Omental fat pad (tissue), 4 donors: ENCODE results near the gene SIK2. TPM values are rescaled to one million over a fixed set of nuclear protein-coding genes. Genes with fewer than 3 reads are reported as not detected.
A peak's percentile ranks its signal among the peaks of the same experiment; 100 is the strongest.

Experiments used
- ATAC-seq: fragments of 150-250 bp; one replicate; pipeline ENCODE4 v1.9.1; 2016; ENCODE audit warnings: mild to moderate bottlenecking, moderate library complexity; ENCODE audit not compliant: low FRiP score
- DNase-seq: peaks from one replicate; pipeline ENCODE4 v3.0.0-alpha.2; 2019; ENCODE audit warnings: low spot score
- CTCF ChIP-seq, 3 donors: fragments of 450-650 bp; IDR thresholded peaks; one replicate each; pipeline ENCODE4 v1.5.1; 2016 to 2017; ENCODE audit warnings: antibody characterized with exemption in 3 of 3, mild to moderate bottlenecking in 3 of 3, moderate library complexity in 2 of 3
- total RNA-seq, 4 donors: library from RNA; depleted of rRNA; stranded (reverse); fragments of >200 nt; gene quantifications; one replicate each; pipeline ENCODE4 v1.1.0, GENCODE V29; 2016

The SIK2 gene
- total RNA-seq, 4 donors from 2014 or later, result 27.3 to 111 (median 73.6) TPM

- no peak for TF ChIP-seq CTCF (IDR thresholded peaks at IDR 0.05)
- DNase-seq, result no peak
- no peak for ATAC-seq
Observed at GRCh38 chr11:111675891-111676290, 73.6 kb downstream of the SIK2 start.

DNA sequence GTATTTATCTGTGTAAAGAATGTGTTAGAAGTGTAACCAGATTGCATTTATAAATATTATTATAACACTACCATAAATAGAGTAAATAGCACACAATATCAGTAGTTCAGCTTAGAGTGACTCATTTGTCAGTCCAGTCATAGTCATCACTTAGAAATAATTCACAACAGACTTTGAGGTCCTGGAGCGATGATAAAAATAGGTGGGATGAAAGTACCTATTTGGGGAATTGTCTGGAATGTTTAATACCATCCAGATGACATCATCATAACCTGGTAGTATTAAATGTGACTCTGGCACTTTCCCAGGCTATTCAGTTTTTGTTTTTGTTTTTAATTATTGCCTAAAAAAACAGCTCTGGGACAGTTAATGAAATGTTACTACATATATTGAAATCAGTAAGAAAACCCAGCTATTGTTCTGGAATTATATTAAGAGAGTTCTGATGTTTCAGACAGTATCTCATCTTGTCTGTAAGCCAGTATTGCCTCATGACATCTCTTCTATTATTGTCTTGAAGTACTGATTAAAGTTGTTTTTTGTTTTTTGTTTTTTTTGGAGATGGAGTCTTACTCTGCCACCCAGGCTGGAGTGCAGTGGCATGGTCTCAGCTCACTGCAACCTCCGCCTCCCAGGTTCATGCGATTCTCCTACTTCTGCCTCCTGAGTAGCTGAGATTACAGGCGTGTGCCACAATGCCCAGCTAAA, 74.8 kb downstream of the SIK2 start:
- no peak for TF ChIP-seq CTCF (IDR thresholded peaks at IDR 0.05)
- ATAC-seq (peak; percentile 84), DNase-seq (no peak)

DNA sequence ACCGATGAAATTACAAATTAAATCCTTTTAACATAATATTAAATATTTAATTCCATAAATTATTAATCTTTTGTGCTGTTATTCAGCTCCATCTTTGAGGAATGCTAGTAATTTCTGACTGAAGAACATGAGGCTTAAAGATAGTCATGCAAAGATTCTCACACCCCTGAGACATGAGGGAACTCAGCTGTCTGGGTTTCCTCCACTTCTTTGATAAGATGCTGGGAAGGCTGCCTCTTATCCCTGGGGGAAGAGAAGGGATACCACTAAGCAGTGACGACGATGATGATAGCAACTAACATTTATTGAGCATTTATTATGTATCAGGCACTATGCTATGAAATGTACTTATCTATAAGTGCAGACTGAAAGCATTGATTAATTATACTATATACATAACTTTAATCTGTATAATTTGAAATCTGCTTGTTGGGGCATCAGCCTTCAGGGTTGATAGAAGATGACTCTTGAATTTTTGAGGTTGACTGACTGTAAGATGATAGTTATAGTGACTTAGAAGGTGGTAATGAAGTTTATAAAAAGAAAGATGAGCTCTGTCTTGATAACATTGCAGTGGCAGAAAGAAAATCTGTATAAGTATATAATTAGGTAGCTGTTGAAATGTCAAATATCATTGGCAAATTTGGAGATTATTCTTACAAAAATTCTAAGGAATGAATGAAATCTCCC, 78.4 kb downstream of the SIK2 start:
- DNase-seq, result no peak
- ATAC-seq, result no peak
- TF ChIP-seq CTCF (IDR thresholded peaks at IDR 0.05), result no peak

GRCh38 chr11:111683806-111684205, 81.6 kb downstream of the SIK2 start:
- DNase-seq, result no peak
- no peak for ATAC-seq
- TF ChIP-seq CTCF (IDR thresholded peaks at IDR 0.05), result no peak

- no peak for DNase-seq
- no peak for ATAC-seq
- TF ChIP-seq CTCF (IDR thresholded peaks at IDR 0.05), result no peak
Observed at GRCh38 chr11:111684251-111684650, 82.0 kb downstream of the SIK2 start.

DNA sequence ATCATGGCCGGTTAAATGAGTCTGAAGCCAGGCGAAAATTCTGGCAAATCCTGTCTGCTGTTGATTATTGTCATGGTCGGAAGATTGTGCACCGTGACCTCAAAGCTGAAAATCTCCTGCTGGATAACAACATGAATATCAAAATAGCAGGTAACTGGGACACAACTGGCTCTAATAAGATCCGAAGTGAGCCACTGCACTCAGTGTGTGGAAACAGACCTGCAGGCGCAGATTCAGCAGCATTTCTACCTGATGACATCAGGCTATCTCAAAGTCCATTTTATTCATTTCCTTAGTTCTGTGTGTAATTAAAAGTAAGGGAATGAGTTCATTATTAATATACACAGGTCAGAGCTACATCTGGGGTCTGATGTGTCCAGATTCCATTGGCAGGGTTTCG, 85.8 kb downstream of the SIK2 start:
- ATAC-seq, result no peak
- no peak for DNase-seq
- no peak for TF ChIP-seq CTCF (IDR thresholded peaks at IDR 0.05)

- ATAC-seq, result no peak
- DNase-seq, result no peak
Observed at GRCh38 chr11:111691176-111691575, 88.9 kb downstream of the SIK2 start.

More at GRCh38 chr11:111691176-111691575, 88.9 kb downstream of the SIK2 start:
- no peak for TF ChIP-seq CTCF (IDR thresholded peaks at IDR 0.05)
